Stimulated activated CD8-positive, alpha-beta memory T cell treated with anti-CD3 and anti-CD28 coated beads, Interleukin-15, amount 100 ng/mL, for 48 hours (primary cell): ENCODE data around the gene COA7.
A peak's percentile ranks its signal among the peaks of the same experiment; 100 is the strongest.
"Not testable (repeated sequence)": the region's sequence is repeated elsewhere in the genome, so short reads cannot be mapped to it uniquely, and the experiment has no call there.

Experiments
- DNase-seq, 2 donors: peaks; one replicate each; pipeline ENCODE4 v3.0.0-alpha.2; 2020; ENCODE audit warnings: low read depth in 2 of 2

COA7 gene

DNA sequence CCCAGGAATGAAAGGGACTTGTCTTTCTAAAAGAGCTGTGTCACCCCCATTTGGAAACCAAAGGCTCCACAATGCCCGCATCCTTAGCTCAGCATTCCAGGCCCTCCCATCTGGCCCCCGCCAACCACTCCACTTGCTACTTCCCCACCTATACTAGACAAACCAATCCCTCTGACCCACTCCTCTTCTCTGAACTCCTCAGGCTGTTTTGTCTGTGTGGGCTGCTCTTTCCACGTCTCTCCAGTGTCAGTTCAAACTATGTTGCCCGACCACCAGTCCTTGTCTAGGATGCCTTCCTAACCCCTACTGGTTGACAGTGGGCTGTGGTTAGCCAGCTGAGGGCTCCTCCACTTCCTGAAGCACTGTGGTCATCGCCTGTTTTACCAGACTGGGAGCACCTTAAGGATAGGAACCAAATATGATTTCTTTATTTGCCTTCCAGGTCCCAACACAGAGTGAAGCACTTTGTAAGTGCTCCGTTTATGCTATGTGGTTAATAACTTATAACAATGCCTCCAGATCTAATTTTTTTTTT lies 8.1 kb upstream of the COA7 start:
- DNase-seq: no peak

- DNase-seq: peak; percentile 69 to 75
These were observed 5.0 kb upstream of the COA7 start for GRCh38 chr1:52702886-52703787.

GRCh38 chr1:52695627-52696026 lies 2.5 kb downstream of the COA7 start:
- DNase-seq: no peak

DNA sequence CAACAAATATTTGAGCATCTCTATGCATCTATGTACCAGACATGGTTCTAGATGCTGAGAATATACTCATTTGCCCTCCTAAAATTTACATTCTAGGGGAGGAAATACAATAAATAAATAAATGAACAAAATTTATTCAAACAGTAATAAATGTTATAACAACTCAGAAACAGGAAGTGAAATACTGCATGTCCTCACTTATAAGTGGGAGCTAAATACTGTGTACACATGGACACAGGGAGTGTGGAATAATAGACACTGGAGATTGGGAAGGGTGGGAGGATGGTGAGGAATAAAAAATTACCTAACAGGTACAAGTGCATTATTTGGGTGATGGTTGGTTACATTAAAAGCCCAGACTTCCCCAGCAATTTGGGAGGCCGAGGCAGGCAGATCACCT lies 4.3 kb downstream of the COA7 start:
- no peak for DNase-seq

- not testable (repeated sequence) for DNase-seq
These were observed 4.8 kb downstream of the COA7 start for GRCh38 chr1:52693351-52693750.

GRCh38 chr1:52692697-52693096 lies 5.5 kb downstream of the COA7 start:
- DNase-seq: no peak

DNA sequence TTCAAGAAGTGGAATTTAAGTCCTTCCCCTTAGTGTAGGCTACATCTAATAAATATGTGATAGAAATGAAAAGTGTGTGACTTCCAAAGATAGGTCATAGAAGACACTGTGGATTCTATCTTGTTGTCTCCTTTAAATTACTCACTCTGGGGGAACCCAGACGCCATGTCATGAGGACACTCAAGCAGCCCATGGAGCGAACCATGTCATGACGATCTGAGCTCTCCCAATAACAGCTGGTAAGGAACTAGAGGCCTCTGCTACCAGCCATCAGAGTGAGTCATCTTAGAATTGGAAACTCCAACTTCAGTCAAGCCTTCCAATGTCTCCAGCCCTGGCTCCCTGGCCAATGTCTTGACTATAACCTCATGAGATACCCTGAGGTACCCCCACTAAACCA lies 6.3 kb downstream of the COA7 start:
- DNase-seq: no peak

GRCh38 chr1:52686830-52687229 lies 11.3 kb downstream of the COA7 start:
- DNase-seq: no peak

GRCh38 chr1:52686261-52686751 lies 11.8 kb downstream of the COA7 start:
- DNase-seq: peak; percentile 35 to 42

DNA sequence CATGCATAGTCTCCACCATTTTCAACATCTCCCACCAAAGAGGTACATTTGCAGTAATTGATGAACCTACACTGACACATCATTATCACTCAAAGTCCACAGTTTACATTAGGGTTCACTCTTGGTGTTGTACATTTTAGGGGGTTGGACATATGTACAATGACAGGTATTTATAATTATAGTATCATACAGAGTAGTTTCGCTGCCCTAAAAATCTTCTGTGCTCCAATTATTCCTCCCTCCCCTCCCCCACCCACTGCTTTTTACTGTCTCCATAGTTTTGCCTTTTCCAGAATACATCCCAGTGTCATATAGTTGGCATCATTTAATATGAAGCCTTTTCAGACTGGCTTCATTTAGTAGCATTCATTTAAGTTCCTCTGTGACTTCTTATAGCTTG lies 13.6 kb downstream of the COA7 start:
- no peak for DNase-seq

GRCh38 chr1:52683367-52683940 lies 14.7 kb downstream of the COA7 start:
- no peak for DNase-seq

DNA sequence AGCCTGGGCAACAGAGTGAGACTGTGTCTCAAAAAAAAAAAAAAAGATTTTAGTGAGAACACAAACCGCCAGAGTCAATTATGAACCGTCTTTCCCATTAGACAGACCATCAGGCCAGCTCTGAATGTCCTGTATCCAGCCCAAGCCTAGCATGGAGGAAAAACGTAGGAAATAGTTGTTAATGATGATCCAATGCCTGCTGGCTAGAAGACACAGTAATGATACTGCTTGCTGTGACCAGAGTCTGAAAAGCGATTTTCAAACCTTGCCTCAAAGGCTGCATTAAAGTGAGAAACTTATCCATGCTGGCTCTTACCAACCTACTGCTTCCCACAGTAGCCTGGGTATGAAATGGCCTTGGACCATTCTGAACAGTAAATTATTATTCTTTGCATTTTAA lies 17.0 kb downstream of the COA7 start:
- DNase-seq: no peak

DNA sequence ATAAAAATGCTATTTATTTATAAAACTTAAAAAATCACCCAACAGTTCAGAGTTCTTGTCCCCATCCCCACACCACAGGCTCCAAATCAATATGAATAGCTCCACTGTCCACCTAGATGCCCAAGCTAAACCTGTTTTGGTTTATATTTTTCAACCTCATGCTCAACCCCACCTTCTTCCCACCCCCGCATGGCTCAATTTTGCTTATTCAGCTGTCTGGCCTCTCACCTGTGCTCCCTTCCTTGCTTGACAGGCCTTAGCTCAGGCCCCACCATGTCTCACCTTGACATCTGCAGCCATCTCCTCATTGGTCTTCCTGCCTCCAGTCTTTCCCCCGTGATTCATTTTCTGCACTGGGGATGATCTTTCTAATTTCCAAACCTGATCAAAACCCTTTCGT lies 17.8 kb downstream of the COA7 start:
- no peak for DNase-seq

DNA sequence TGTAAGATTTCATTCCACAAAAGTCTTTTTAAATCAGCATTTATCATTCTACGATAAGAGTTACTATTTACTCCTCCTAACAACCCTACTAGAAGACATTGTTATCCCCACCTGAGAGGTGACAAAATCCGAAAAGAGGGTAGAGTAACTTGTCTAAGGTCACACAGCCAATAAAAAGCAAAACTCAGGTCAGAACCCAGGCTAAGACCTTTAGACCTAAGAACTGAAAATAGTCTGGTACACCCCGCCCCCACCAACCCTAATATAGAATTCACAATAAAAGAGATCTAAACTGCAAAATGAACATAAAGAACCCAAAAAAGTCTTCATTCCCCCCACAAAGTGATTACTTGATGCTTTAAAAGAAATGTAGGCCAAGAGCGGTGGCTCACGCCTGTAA lies 18.6 kb downstream of the COA7 start:
- no peak for DNase-seq

- no peak for DNase-seq
These were observed 19.1 kb downstream of the COA7 start for GRCh38 chr1:52679048-52679447.

DNA sequence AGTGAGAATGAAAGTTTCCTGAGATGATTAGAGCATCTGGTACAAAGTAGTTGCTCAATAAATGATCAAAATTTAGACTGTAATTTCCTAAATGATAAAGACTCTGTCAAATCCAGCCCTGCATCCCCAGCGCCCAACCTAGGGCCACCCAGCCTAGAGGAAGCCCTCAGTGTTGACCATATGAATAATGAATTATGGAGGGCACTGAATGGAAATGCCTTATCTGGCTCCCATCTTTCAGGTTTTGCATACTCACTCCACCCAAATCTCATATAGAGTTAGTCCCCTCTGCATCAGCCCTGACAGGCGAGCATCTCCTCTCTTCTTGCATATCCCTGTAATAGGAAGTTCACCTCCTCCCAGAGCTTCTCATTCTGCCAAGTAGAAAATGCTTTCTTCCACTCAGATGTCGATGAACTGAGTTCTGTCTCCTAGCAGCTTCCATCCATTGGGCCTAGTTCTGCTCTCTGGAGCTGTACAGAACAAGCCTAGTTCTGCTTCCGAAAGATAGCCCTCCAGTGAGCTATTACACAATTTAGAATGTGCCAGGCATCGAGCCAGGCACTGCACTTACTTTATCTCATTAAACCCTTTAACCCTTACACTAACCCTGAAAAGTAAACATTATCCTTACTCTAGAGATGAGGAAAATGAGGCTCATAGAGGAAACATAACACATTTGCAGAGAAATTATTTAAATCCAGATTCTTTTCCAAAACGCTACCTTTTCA lies 20.9 kb downstream of the COA7 start:
- no peak for DNase-seq

GRCh38 chr1:52676249-52676903 lies 21.8 kb downstream of the COA7 start:
- DNase-seq: no peak

DNA sequence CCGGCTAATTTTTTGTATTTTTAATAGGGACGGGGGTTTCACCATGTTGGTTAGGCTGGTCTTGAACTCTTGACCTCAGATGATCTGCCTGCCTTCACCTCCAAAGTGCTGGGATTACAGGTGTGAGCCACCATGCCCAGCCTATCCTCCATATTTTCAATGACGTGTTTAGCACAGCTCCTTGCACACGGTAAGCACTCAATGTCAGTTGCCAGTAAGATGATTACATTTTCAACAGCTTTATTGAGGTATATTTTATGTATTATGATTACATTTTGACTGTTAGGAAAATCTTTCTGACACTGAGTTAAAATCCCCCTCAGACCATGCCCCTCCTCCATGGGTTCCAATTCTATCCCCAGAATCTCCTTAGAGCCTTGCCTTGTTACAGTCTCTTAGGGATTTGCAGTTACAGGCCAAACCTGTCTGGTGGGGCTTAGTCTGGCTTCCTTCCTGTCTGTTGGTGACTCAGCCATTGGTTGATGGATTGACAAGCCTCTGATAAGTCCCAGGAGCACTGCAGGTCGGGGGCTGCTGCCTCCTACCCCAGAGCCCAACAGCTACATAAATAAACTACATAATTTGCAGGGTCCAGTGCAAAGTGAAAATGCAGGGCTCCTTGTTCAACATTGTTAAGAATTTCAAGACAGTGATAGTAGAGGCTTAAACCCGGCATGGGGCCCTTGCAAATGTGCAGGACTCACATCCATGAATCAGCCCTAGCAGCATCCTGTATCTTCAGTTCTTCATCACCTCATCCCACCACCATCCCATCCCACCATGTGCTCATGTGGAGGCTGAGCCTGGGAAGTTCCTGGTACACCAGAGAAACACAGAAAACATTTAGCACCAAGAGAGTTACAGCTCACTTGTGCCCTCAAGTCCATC lies 23.4 kb downstream of the COA7 start:
- no peak for DNase-seq

DNA sequence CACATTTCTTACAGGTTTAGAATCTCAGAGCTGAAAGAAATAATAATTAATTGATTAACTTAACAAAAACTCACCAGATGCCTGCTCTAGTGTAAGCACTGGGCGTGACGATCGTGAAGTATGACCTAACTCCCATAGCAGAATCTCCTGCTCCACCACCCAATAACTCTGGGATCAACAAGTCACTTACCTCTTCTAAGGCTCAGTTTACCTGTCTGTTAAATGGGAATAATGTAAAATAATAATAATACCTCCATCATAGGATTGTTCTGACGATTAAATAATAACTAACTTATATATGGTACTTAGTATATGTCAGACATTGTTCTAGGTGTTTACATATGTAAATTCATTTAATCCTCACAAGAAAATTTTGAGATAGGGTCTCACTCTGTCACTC lies 24.6 kb downstream of the COA7 start:
- no peak for DNase-seq

GRCh38 chr1:52672946-52673345 lies 25.2 kb downstream of the COA7 start:
- DNase-seq: no peak

DNA sequence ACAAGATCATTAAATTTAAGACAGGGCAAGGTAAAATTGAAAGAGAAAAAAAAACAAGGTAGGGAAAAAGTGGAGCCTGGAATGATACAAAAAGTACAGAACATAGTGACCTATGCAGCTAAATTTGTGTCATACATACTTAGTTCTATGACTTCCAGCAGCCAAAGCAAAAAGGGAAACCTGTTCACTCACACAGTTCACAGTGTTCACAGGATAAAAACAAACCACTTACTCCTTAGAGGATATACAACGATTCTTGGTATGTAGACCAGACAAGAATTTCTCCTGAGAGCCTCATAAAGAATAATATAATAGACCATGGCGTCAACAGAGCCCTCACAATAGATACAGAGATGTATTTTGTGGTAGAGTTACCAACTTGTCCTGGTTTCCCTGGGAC lies 27.5 kb downstream of the COA7 start:
- no peak for DNase-seq
